ENCODE results near the gene ANKRD23.

The ANKRD23 gene

GRCh38 chr2:96835830-96836229 is 8.0 kb downstream of the ANKRD23 start:
- no peak for DNase-seq

- DNase-seq: no peak
Measured at GRCh38 chr2:96832754-96833507, 10.9 kb downstream of the ANKRD23 start.

- no peak for DNase-seq
Measured at GRCh38 chr2:96832408-96832753, 11.4 kb downstream of the ANKRD23 start.

GRCh38 chr2:96831679-96832078 is 12.1 kb downstream of the ANKRD23 start:
- DNase-seq: no peak

- DNase-seq: no peak
Measured at GRCh38 chr2:96830044-96830562, 13.7 kb downstream of the ANKRD23 start.

- DNase-seq: no peak
Measured at GRCh38 chr2:96828874-96829273, 14.9 kb downstream of the ANKRD23 start.

- no peak for DNase-seq
Measured at GRCh38 chr2:96828436-96828835, 15.4 kb downstream of the ANKRD23 start.

- DNase-seq: no peak
Measured at GRCh38 chr2:96826546-96827278, 17.1 kb downstream of the ANKRD23 start.

- DNase-seq: no peak
Measured at GRCh38 chr2:96825057-96825456, 18.8 kb downstream of the ANKRD23 start.

GRCh38 chr2:96824079-96824870 is 19.5 kb downstream of the ANKRD23 start:
- DNase-seq: no peak

- no peak for DNase-seq
Measured at GRCh38 chr2:96823198-96823597, 20.6 kb downstream of the ANKRD23 start.

GRCh38 chr2:96822786-96823185 is 21.0 kb downstream of the ANKRD23 start:
- DNase-seq: no peak

- no peak for DNase-seq
Measured at GRCh38 chr2:96821113-96821675, 22.6 kb downstream of the ANKRD23 start.

GRCh38 chr2:96819876-96820511 is 23.8 kb downstream of the ANKRD23 start:
- no peak for DNase-seq

- no peak for DNase-seq
Measured at GRCh38 chr2:96819128-96819875, 24.5 kb downstream of the ANKRD23 start.

- DNase-seq: no peak
Measured at GRCh38 chr2:96817882-96818281, 25.9 kb downstream of the ANKRD23 start.

GRCh38 chr2:96816836-96817702 is 26.8 kb downstream of the ANKRD23 start:
- DNase-seq: no peak

GRCh38 chr2:96816127-96816835 is 27.5 kb downstream of the ANKRD23 start, which contains the start of gene CNNM3:
CNNM3 (plus strand) TSS chr2:96816268; CDS start chr2:96816278, 10 bp downstream.
- DNase-seq: peak; percentile 80

GRCh38 chr2:96815326-96816126 is 28.3 kb downstream of the ANKRD23 start:
- DNase-seq: no peak
